Testis (tissue), 3 donors: Measurements from ENCODE around the gene MEST. TPM values are rescaled to one million over a fixed set of nuclear protein-coding genes. Genes with fewer than 3 reads are reported as not detected.

Source experiments
- DNase-seq: peaks from one replicate; pipeline ENCODE4 v3.0.0-alpha.2; 2019
- H3K27ac ChIP-seq, 2 donors: fragments of 200-600 bp; sonication (generic); one replicate each; pipeline ENCODE4 v1.5.1; 2019
- H3K27me3 ChIP-seq: fragments of 200-600 bp; sonication (generic); one replicate; pipeline ENCODE4 v1.5.1; 2019
- H3K36me3 ChIP-seq: fragments of 200-600 bp; sonication (generic); one replicate; pipeline ENCODE4 v1.5.1; 2017; ENCODE audit warnings: low read depth; ENCODE audit errors: missing control alignments
- H3K4me1 ChIP-seq: fragments of 200-600 bp; sonication (generic); one replicate; pipeline ENCODE4 v1.5.1; 2019
- H3K4me3 ChIP-seq, 2 donors: fragments of 200-600 bp; sonication (generic); one replicate each; pipeline ENCODE4 v1.5.1; 2017 to 2019
- H3K9me3 ChIP-seq: fragments of 200-600 bp; sonication (generic); one replicate; pipeline ENCODE4 v1.5.1; 2017
- CTCF ChIP-seq, 3 experiments: fragments of 450-650 bp in 2 of 3; fragments of 200-600 bp in 1 of 3; sonication (generic) in 1 of 3; IDR thresholded peaks; one replicate each; pipeline ENCODE4 v1.5.1; 2016 to 2019; ENCODE audit warnings: antibody characterized with exemption in 3 of 3, mild to moderate bottlenecking in 2 of 3, moderate library complexity in 1 of 3
- POLR2A ChIP-seq: fragments of 450-650 bp; IDR thresholded peaks from one replicate; pipeline ENCODE4 v1.6.1; 2017; ENCODE audit warnings: antibody characterized with exemption, mild to moderate bottlenecking, moderate library complexity
- WGBS, 2 donors: methylation state at CpG; one replicate each; pipeline ENCODE4 v1.1.5; 2018; 5-methylcytosine and 5-hydroxymethylcytosine counted together
- intact Hi-C: fragments of 100-400 bp; cut with DNase I; formaldehyde crosslinking; loops from one replicate; pipeline ENCODE4 v1.15.1; 2023; ENCODE audit warnings: low total_unique reads
- microRNA counts, 2 donors: library from miRNA; unstranded; fragments of <30 nt; microRNA quantifications; one replicate each; lab custom pipeline; 2016
- microRNA-seq, 2 donors: library from miRNA; unstranded; fragments of <30 nt; microRNA quantifications; one replicate each; pipeline ENCODE4, GENCODE V29; 2016; ENCODE audit warnings: borderline number of aligned reads in 2 of 2, borderline replicate concordance in 1 of 2
- polyA plus RNA-seq: library from polyadenylated mRNA; stranded (reverse); fragments of 350-450 nt; fragmentation: Illumina TruSeq; extraction: RNeasy Lipid Tissue Mini Kit (QIAGEN cat#74804); gene quantifications from one replicate; pipeline ENCODE4 v1.2.3, GENCODE V29; 2014; ENCODE audit warnings: low read depth, low replicate concordance; ENCODE audit not compliant: insufficient read depth
- small RNA-seq, 2 donors: library from RNA; depleted of rRNA; stranded (forward); fragments of <200 nt; gene quantifications; one replicate each; pipeline ENCODE3, GENCODE V24; 2016
- total RNA-seq, 2 donors: library from RNA; depleted of rRNA; stranded (reverse); fragments of >200 nt; gene quantifications; one replicate each; pipeline ENCODE4 v1.2.3, GENCODE V29; 2016

MEST gene
- total and polyA plus RNA-seq, 3 donors from 2014 or later = 32.5 to 65.2 (median 36.5) TPM

GRCh38 chr7:130553398-130554029, 61.6 kb downstream of the MEST start:
- no peak for TF ChIP-seq CTCF (IDR thresholded peaks at IDR 0.05)
- TF ChIP-seq POLR2A = no peak
- WGBS, 2 donors = 90 to 93% methylated on average over 3 of the region's 3 CpGs
- H3K36me3 ChIP-seq = no peaks in the 10 kb centered on the region

GRCh38 chr7:130554481-130554880, 62.6 kb downstream of the MEST start:
- no peak overlapping the region for H3K27ac ChIP-seq
- no peak overlapping the region for H3K4me3 ChIP-seq
- 68 to 82% methylated on average over 3 of the region's 3 CpGs for WGBS, 2 donors
- no peaks in the 10 kb centered on the region for H3K36me3 ChIP-seq
- intact Hi-C loops = no loop called here
- DNase-seq = no peak
- H3K9me3 ChIP-seq = no peaks in the 10 kb centered on the region
- no peak for TF ChIP-seq POLR2A
- no peak for TF ChIP-seq CTCF (IDR thresholded peaks at IDR 0.05)
- H3K4me1 ChIP-seq = no peaks in the 10 kb centered on the region
- H3K27me3 ChIP-seq = no peaks in the 10 kb centered on the region

More at GRCh38 chr7:130553398-130554029, 61.6 kb downstream of the MEST start:
- H3K9me3 ChIP-seq = no peaks in the 10 kb centered on the region
- H3K4me1 ChIP-seq = no peaks in the 10 kb centered on the region
- no peaks in the 10 kb centered on the region for H3K27me3 ChIP-seq
- H3K27ac ChIP-seq = no peak overlapping the region
- H3K4me3 ChIP-seq = no peak overlapping the region
- intact Hi-C loops = no loop called here
- no peak for DNase-seq

MicroRNAs encoded within 50 kb of the gene (microRNA counts, 767-probe panel; counts per million panel counts)
- microRNA hsa-miR-335-5p (lab: Ali Mortazavi, UCI) = 0 to 152 counts per million in 2 donors

Small RNA genes lying within 50 kb of the gene (microRNA-seq; reads per million reads assigned to microRNA genes)
- 2,194 to 2,881 reads per million in 2 donors for gene MIR335

Small RNA genes lying within 50 kb of the gene (small RNA-seq; reads per million reads assigned to genes)
- gene MIR335 (0 reads per million in 2 donors), gene RF02148 (0 reads per million in 2 donors), gene RF02149 (0 reads per million in 2 donors), gene RF02150 (0 reads per million in 2 donors)

Other genes starting within 250 kb of the MEST start
- 1 to 10 TPM; 1.4 to 2.4 TPM for gene CPA2, start 225.2 kb upstream of the MEST start, total RNA-seq
- gene CPA2, start 225.2 kb upstream of the MEST start, polyA plus RNA-seq = 1.1 TPM
- under 1 TPM; 0.31 to 0.68 TPM for gene CPA4, start 198.9 kb upstream of the MEST start, total RNA-seq
- 0.94 TPM for gene CPA4, start 198.9 kb upstream of the MEST start, polyA plus RNA-seq
- gene CPA5, start 147.3 kb upstream of the MEST start, total RNA-seq = 10 to 100 TPM; 11.5 to 46.7 TPM
- 59.4 TPM for gene CPA5, start 147.3 kb upstream of the MEST start, polyA plus RNA-seq
- 1 to 10 TPM; 3.0 to 3.9 TPM for gene CPA1, start 111.6 kb upstream of the MEST start, total RNA-seq
- gene CPA1, start 111.6 kb upstream of the MEST start, polyA plus RNA-seq = 2.5 TPM
- 10 to 100 TPM; 59.0 to 91.6 TPM for gene CEP41, start 51.1 kb upstream of the MEST start, total RNA-seq
- 209 TPM for gene CEP41, start 51.1 kb upstream of the MEST start, polyA plus RNA-seq
- 10 to 100 TPM; 41.8 to 51.0 TPM for gene COPG2, start 176.7 kb downstream of the MEST start, total RNA-seq
- gene COPG2, start 176.7 kb downstream of the MEST start, polyA plus RNA-seq = 44.2 TPM
- gene TSGA13, start 194.5 kb downstream of the MEST start, total RNA-seq = 1 to 10 TPM; 6.8 to 9.5 TPM
- gene TSGA13, start 194.5 kb downstream of the MEST start, polyA plus RNA-seq = 20.4 TPM
- gene KLF14, start 242.1 kb downstream of the MEST start, total RNA-seq = 1 to 10 TPM in 1 of 2 donors, under 1 TPM in 1; 0.93 to 1.5 TPM
- 1.7 TPM for gene KLF14, start 242.1 kb downstream of the MEST start, polyA plus RNA-seq